Measurements from ENCODE around the gene FEN1. TPM values are rescaled to one million over a fixed set of nuclear protein-coding genes. Genes with fewer than 3 reads are reported as not detected.
A peak's percentile ranks its signal among the peaks of the same experiment; 100 is the strongest.

Gene FEN1
- total RNA-seq, 1 donor: 43.3 TPM

- DNase-seq (ENCODE audit: low read depth): peak; percentile 58
- TF ChIP-seq CTCF (IDR thresholded peaks at IDR 0.05; ENCODE audit: insufficient read depth, low read length): no peak
- H3K4me3 ChIP-seq (ENCODE audit: low read depth, low read length): no peak overlapping the region
Observed at GRCh38 chr11:61803889-61804647, 11.4 kb downstream of the FEN1 start.

GRCh38 chr11:61805146-61805545 lies 12.4 kb downstream of the FEN1 start:
- no peak overlapping the region for H3K4me3 ChIP-seq (ENCODE audit: low read depth, low read length)
- TF ChIP-seq CTCF (IDR thresholded peaks at IDR 0.05; ENCODE audit: insufficient read depth, low read length): no peak
- no peak for DNase-seq (ENCODE audit: low read depth)

DNA sequence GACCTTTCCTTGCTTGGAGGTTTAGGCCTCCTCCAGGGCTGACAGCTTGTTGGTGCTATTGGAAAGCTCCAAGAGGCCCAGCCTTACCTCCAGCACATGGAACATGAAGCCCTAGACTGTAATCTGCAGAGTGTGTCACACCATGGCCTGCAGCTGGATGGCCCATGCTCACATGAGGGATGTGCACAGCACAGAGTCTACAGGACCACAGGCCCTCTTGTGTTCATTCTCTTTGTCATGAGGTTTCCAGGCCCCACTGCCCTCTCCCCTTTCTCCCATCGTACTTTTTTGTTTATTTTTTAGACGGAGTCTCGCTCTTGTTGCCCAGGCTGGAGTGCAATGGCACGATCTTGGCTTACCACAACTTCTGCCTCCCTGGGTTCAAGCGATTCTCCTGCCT lies 14.1 kb downstream of the FEN1 start:
- no peak for DNase-seq (ENCODE audit: low read depth)
- H3K4me3 ChIP-seq (ENCODE audit: low read depth, low read length): no peak overlapping the region
- TF ChIP-seq CTCF (IDR thresholded peaks at IDR 0.05; ENCODE audit: insufficient read depth, low read length): no peak

- DNase-seq (ENCODE audit: low read depth): no peak
- TF ChIP-seq CTCF (IDR thresholded peaks at IDR 0.05; ENCODE audit: insufficient read depth, low read length): no peak
- H3K4me3 ChIP-seq (ENCODE audit: low read depth, low read length): no peak overlapping the region
Observed at GRCh38 chr11:61810671-61811175, 18.0 kb downstream of the FEN1 start.

DNA sequence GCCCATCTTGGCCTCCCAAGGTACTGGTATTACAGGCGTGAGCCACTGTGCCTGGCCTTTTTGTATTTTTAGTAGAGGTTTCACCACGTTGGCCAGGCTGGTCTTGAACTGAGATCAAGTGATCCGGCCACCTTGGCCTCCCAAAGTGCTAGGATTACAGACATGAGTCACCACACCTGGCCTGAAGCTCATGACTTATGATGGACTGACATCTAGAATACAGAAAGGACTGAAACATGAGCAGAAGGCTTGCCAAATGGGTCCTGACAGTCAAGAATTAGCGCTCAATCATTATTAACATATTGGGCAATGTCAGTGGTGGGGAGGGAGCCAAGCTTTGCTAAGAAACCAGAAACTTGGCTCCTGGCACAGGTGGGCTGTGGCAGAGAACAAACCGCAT lies 19.1 kb downstream of the FEN1 start:
- no peak for TF ChIP-seq CTCF (IDR thresholded peaks at IDR 0.05; ENCODE audit: insufficient read depth, low read length)
- no peak overlapping the region for H3K4me3 ChIP-seq (ENCODE audit: low read depth, low read length)
- DNase-seq (ENCODE audit: low read depth): no peak

- no peak overlapping the region for H3K4me3 ChIP-seq (ENCODE audit: low read depth, low read length)
- no peak for DNase-seq (ENCODE audit: low read depth)
- no peak for TF ChIP-seq CTCF (IDR thresholded peaks at IDR 0.05; ENCODE audit: insufficient read depth, low read length)
Observed at GRCh38 chr11:61812736-61813411, 20.2 kb downstream of the FEN1 start.

All from fibroblast of the aortic adventitia (primary cell).